ENCODE data around the gene HNF4A.
A peak's percentile ranks its signal among the peaks of the same experiment; 100 is the strongest.
"Not testable (repeated sequence)": the region's sequence is repeated elsewhere in the genome, so short reads cannot be mapped to it uniquely, and the experiment has no call there.

HNF4A gene

DNA sequence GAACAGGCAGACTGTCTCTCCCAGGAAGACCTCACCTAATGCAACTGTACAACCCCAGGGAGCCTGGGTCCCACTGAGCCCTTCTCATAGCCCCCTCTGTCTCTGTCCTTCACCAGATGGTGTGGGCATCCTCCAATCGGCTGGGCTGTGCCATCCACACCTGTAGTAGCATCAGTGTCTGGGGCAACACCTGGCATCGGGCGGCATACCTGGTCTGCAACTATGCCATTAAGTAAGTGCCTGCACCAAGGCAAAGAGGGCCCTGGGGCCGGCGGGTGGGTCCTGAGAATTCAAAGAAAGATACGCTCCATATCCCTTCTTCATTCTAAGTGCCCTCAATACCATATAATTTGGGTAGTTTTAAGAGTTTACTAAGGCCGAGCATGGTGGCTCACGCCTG lies 10.4 kb upstream of the HNF4A start:
- DNase-seq, result no peak

DNA sequence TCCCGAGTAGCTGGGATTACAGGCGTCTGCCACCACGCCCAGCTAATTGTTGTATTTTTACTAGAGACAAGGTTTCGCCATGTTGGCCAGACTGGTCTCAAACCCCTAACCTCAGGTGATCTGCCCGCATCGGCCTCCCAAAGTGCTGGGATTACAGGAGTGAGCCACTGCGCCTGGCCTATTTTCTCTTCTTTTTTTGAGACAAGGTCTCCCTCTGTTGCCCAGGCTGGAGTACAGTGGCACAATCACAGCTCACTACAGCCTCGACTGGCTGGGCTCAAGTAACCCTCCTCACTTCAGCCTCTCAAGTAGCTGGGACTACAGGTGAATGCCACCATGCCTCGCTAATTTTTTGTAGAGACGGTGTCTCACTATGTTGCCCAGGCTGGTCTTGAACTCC lies 9.6 kb upstream of the HNF4A start:
- not testable (repeated sequence) for DNase-seq

DNA sequence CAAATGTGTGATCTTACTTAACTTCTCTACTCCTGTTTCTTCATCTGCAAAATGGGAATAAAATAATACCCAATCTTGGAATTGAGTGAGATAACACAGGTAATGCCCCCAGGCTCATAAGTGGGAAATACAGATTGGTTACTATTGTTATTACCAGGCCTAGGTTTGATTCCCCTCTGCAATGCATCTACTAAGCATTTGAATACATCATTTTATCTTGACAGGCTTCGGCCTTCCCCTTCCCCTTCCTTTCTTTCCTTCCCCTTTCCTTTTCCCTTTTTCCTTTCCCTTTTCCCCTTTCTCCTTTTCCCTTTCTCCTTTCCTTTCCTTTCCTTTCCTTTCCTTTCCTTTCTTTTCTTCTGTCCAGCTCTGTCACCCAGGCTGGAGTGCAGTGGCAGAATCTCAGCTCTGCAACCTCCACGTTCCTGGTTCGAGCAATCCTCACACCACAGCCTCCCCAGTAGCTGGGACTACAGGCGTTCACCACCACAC lies 7.3 kb upstream of the HNF4A start:
- DNase-seq, result no peak

DNA sequence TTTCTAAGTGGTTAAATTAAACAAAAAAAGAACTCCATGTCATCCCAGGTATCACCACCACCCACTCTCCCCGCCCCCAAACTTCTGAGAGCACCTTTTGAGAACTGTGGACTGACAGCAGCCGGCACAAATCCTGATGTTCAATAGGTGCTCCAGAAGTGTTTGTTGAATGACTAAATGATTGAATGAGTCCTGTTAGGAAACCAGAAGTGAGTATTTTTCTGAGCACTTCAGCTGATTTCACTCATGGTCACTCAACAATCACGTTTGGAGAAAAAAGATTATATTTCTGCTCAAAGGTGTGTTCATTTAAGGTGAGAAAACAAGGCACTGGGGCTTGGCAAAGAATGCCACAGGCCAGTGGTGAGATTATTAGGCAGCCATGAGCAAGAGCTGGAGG lies 6.2 kb upstream of the HNF4A start:
- DNase-seq, result no peak

DNA sequence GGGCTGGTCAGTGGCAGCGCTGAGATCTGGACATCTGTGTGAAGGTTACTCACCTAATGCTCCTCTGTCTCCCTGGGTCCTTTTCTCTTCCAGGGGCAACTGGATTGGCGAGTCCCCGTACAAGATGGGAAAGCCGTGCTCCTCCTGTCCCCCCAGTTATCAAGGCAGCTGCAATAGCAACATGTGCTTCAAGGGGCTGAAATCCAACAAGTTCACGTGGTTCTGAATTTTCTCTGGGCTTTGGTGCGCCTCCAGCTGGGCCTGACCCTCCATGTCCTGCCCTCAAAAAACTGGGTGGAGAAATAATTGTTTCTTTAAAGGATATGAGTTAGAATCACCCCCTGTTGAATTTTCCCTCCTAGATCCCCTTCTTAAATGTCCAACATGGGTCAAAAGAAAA lies 4.9 kb upstream of the HNF4A start:
- no peak for DNase-seq

DNA sequence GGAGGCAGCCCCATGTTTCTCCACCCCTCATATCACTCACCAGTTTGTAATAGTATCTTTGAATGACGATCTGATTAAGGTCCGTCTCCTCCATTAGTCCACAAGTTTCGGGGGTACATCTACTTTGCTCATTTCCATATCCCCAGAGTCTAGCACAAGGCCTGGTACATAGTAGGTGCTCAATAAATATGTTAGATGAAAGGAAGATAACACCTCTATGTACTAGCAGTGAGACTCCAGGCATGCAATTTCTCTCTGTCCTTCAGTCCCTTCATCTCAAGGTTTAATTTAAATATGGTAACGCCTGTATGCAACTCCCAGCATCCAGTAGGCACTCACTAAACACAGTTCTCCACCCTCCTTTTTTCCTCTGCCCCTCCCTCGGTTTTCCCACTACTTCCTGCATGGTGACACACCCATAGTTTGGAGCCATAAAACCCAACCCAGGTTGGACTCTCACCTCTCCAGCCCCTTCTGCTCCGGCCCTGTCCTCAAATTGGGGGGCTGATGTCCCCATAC lies 461 bp upstream of the HNF4A start:
- DNase-seq, result no peak

DNA sequence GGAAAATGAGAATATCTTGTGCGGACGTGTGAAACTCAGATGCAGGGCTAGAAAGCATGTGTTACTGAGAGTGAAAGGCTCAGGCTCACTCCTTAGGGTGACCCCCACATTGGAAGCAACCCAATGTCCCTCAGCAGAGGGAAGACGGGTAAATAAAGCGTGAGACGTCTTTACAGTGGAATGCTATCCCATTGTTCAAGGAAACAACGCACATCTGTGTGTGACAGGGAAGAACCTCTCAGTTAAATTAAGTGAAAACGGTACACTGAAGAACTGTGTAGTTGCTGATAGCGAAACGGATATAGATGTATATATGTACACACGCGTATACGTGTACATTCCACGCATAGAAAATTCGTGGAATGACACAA lies 839 bp downstream of the HNF4A start:
- no peak for DNase-seq

DNA sequence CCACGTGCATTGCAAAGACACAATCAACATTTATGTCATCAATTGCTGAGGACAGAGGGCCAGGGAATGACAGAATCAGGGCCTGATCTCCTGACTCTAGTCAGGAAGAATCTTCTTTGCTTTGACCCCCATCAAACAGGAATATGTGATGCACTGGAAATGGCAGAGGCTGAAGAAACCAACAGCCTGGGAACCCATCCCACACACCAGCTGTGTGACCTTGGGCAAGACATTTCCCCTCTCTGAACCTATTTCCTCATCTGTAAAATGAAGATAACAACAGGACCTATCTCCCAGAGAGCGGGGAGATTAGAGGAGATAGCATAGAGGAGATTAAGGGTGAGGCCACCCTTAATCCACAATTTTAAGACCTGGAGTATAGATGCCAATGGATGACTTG lies 1.5 kb downstream of the HNF4A start:
- DNase-seq, result no peak

DNA sequence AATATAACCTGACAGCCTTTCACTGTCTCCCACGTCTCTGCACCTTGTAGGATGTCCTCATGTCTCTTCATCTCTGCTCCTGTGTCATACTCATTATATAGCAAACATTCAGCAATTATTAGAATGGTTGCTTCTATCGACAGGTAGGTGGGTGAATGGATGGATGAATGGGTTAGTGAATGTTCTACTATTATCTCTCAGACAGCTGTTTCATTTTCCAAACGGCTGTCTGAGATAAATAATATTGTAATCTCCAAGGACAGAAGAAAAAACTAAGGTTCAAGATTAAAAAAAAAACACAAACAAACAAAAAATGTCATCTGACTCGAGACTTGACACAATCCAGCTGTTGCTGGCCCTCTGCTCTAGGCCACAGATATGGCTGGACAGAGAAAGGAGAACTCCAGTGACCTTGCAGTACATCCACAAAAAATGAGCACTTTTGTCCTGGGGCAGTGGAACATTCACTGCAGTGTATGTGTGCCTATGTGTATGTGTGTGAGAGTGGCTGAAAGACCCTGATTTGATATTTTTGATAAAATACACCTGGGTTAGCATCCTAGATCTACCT lies 2.1 kb downstream of the HNF4A start:
- no peak for DNase-seq

DNA sequence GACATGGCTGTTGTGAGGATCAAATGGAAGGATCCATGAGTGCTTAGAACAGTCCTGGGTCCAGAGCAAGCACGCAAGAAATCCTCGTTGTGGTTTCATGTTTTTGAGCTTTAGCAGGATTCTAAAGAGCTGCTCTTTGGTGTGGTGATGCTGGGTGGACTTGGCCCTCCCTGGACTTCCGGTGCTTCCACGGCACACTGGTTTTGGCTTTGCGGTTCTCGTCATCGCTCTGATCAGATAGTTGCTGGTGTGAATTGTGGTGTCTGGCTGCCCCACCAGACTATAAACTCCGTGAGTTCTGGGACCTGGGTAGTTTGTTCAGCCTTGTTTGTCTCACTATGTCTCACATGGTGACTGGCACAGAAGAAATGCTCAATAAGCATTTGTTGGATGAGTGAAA lies 3.3 kb downstream of the HNF4A start:
- DNase-seq, result no peak

DNA sequence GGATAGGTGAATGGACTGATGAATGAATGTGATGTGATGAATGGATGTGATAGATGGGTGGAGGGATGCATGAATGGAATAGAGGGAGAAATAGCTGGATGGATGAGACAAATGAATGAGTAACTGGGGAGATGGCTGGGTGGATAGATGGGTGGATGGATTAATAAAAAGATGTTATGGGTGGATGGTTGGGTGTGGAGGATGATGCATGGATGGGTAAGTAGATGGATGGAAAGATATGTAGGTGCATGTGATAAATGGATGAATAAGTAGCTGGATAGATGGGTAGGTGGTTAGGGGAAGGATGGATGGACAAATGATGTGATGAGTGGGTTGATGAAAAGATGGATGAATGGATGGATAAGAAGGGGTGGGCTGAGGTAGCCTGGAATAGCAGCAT lies 4.7 kb downstream of the HNF4A start:
- no peak for DNase-seq

DNA sequence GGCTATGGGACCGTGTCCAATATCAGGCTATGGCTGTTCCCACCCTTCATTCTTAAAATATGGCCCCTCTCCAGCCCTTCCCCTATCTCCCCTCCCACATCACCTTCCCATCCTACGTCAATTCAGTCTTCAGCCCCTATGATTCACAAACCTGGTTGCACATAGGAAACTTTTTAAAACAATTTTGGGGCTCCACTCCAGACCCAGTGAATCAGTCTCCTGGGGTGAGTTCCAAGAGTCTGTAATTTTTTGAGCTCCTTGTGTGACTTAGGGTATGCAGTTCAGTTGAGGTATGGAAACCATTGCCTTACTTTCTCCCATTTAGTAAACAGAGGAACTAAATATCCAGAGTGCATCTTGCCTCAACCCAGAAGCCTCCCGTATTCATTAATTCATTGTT lies 5.5 kb downstream of the HNF4A start:
- no peak for DNase-seq

DNA sequence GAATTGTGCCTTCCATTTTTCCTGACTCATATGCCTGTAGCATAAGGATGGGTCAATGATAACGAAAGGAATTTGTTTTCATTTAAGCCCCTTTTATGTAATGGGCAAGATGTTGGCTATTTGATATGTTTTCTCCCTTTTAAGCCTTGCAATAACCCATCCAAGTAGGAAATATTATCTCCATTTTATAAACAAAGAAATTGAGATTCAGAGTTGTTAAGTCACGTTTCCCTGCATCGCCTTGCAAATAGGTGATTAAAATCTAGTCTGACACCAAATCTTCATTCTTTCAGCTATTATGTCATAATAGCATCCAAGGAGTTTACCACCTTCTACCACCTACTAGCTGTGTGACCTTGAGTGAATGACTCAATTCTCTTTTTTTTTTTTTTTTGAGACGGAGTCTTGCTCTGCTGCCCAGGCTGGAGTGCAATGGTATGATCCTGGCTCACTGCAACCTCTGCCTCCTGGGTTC lies 7.0 kb downstream of the HNF4A start:
- no peak for DNase-seq

DNA sequence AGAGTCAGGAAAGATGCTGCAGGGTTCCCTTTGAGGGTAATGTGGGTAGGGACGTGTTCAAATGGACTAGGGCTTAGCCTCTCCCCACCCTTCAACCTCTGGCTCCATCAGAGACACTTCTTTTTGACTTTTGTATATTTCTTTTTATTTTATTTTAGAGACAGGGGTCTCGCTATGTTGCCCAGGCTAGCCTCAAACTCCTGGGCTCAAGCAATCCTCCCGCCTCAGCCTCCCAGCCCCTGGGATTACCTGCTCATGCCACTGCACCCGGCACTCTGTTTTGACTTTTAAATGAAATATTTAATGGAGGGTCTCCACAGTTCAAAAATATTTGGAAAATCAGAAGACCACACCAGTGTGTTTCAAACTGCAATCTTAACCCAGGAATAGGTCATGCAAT lies 8.6 kb downstream of the HNF4A start:
- DNase-seq, result no peak

DNA sequence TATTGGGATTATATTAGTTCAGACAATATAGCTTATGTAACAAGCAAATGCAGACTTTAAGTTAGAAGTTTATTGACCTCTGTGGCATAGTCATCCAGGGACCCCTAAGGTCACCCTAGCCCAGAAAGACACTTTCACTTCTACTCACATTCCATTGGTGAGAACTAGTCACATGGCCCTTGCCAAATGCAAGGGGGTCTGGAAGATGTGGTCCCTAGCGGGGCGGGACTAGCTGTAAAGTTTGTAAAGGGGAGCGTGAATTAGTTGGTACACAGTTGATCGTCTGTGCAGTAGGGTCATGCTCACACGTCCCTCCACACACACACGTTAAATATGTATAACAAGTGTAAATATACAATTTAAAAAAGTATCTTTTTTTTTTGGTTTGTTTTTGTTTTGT lies 9.3 kb downstream of the HNF4A start:
- no peak for DNase-seq

DNA sequence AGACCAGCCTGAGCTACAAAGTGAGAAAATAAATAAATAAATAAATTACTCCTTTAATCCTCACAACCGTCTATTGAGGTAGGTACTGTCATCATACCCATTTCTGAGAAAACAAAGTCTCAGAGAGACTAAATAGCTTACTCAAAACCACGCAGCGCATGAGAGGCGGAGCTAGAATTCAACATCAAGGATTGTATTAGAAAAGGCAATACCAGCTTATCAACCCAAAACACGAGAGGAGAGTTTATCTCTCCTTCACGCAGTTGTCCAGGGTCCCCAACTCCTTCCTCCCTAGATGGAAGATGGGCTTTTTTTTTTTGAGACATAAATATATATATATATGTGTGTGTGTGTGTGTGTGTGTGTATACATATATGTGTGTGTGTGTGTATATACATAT lies 12.2 kb downstream of the HNF4A start:
- DNase-seq, result no peak

DNA sequence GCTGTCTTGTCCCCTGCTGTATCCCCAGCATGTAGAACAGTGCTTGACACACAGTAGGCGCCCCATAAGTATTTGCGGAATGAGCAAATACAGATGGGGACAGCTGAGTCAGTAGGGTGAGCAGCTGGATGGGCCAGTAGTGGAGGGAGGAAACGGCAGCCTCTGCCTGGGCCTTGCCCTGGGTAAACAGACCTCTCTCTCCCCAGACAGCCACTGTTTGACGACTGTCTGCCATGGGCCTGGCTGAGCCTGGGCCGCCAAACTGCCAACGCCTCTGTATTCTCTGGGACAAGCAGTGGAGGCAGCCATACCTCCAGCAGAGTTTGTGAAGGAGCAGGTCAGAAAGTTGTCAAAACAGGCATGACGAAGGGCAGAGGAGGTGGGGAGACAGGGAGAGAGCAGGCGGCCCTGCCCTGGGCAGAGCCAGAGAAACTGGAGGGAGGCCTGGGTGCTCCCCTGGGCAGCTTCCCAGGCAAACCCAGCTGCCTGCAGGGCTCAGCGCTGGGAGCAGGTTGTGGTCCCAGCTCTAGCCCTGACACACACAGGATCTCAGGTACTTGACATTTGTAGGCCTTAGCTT lies 15.2 kb downstream of the HNF4A start:
- no peak for DNase-seq

DNA sequence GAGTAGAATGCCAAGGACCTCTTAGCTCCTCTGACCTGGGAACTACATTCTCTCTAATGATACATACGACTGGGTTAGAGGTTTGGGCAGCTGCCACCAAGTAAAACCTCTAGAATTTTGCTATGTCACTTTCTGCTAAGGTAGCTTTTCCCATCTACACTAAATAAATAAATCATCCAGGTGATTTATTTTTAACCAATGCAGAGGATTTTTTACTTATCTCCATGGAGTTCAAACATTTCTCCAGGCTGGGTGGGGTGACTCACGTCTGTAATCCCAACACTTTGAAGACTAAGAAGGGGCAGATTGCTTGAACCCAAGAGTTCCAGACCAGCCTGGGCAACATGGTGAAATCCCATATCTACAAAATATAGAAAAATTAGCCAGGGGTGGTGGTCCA lies 27.1 kb downstream of the HNF4A start:
- no peak for DNase-seq

DNA sequence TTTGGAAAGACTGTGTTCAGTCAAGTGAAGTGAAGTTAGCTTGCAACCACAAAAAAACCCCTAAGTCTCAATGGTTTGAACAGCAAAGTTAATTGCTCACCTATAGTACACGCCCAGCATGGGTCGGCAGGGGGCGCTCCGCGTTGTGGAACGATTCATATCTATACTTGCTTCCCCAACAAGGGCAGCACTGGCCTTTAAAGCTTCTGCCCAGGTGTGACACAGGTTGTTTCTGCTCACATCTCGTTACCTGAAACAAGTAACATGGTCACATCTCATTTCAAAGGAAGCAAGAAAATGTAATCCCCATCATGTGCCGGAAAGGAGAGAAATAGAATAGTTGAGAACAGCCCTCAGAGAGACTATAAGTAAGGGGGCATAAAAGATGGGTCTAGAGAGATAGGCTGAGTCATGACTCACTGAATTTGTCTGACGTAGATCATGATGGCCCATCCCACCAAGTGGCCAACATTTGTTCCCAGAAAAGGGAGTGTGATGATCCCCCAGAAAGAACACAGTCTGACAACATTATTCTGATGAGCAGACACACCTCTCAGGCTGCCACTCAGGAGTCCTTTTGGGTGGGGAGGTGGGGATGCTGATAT lies 29.0 kb downstream of the HNF4A start:
- DNase-seq, result peak in 41 of 56 donors; percentile 1 to 83 (median 28)

DNA sequence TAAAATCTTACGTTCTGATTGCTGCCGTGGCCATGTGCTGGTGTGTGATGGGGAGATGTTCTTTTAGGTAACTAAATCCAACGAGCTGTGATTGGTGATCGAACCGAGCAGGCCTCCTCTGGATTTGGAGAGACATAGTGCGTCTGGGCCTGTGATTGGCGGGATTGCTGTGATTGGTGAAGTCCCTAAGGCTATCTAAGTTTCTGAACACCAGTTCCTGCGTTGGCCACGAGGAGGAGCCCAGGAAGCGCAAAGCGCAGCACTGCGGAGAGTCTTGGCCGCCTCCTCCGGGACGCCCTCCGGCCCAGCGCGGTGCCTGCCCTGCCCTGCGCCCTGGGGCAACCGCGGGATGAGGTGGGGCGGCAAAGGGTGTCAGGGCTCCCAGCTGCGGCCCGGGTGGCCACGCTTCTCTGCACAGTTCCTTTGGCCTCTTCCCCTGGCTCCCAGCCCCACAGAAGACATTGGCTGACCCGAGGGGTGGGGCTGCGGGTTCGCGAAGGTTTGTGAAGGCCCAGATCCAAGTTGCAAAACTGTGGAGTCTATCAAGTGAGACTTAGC lies 33.0 kb downstream of the HNF4A start:
- DNase-seq, result peak in 12 of 56 donors; percentile 0 to 50 (median 6)

DNA sequence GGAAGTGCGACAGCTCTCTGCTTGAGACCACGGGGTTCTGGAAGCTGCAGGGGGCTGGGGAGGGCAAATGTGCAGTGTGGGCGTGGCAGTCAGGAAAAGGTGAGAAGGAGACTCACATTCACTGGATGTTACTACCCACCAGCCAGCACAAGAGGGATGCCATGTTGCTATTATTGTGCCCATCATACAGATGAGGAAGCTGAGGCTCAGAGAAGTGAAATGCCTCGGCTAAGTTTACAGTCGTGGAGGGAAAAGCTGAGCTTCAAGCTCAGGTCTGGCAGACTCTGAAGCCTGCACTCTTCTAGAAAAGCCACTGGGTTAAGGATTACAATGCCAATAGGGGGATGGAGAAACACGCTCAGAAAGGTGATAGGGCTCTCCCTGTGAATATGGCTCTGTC lies 34.4 kb downstream of the HNF4A start:
- DNase-seq, result no peak

DNA sequence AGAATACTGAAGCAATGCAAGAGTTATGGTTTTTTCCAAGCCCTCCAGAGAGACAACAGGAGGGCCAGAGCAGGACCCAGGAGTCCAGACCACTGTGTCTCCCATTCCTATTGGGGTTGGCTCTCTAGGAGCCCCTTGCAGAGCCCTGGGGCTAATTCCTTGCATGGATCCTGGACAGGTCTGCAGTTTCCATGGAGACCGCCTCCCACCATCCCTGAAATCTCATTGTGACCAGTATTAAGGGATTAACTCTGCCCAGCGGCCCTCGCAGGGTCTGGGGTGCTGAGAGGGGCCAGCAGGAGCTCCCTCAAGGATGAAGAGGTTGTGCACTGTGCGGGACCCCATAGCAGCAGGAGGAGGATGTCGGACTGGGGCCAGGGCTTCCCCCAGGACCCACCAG lies 34.8 kb downstream of the HNF4A start:
- no peak for DNase-seq

Measured in nucleus accumbens (tissue), 56 donors.